Measurements from ENCODE around the gene SMARCA2. TPM values are rescaled to one million over a fixed set of nuclear protein-coding genes. Genes with fewer than 3 reads are reported as not detected.

The SMARCA2 gene
- total RNA-seq, 2 donors from 2014 or later = 118 to 177 TPM

GRCh38 chr9:2109069-2109650, 94.0 kb downstream of the SMARCA2 start:
- Histone ChIP-seq H3K36me3 (peaks cover 40% of the 10 kb centered on the region), H3K27ac (no peak overlapping the region), H3K4me3 (no peak overlapping the region), H3K27me3 (replicated peaks; ENCODE audit: insufficient read depth) (no peaks in the 10 kb centered on the region), H3K4me1 (ENCODE audit: control insufficient read depth in 1 of 2, low read depth in 2 of 2) (peaks cover 0 to 6% of the 10 kb centered on the region in 2 donors), H3K9me3 (no peaks in the 10 kb centered on the region)
- no peak for TF ChIP-seq CTCF (IDR thresholded peaks at IDR 0.05)
- DNase-seq (ENCODE audit: low spot score) (no peak), ATAC-seq (ENCODE audit: insufficient number of reproducible peaks, low FRiP score, low read depth) (no peak)

- H3K27me3 ChIP-seq (replicated peaks; ENCODE audit: insufficient read depth) = no peaks in the 10 kb centered on the region
- peaks cover 0 to 6% of the 10 kb centered on the region in 2 donors for H3K4me1 ChIP-seq (ENCODE audit: control insufficient read depth in 1 of 2, low read depth in 2 of 2)
- no peaks in the 10 kb centered on the region for H3K9me3 ChIP-seq
- H3K36me3 ChIP-seq = peaks cover 40% of the 10 kb centered on the region
- no peak overlapping the region for H3K4me3 ChIP-seq
- ATAC-seq (ENCODE audit: insufficient number of reproducible peaks, low FRiP score, low read depth) (no peak), DNase-seq (ENCODE audit: low spot score) (no peak)
- TF ChIP-seq CTCF (IDR thresholded peaks at IDR 0.05) = no peak
- H3K27ac ChIP-seq = no peak overlapping the region
Measured at GRCh38 chr9:2110036-2110435, 94.9 kb downstream of the SMARCA2 start.

DNA sequence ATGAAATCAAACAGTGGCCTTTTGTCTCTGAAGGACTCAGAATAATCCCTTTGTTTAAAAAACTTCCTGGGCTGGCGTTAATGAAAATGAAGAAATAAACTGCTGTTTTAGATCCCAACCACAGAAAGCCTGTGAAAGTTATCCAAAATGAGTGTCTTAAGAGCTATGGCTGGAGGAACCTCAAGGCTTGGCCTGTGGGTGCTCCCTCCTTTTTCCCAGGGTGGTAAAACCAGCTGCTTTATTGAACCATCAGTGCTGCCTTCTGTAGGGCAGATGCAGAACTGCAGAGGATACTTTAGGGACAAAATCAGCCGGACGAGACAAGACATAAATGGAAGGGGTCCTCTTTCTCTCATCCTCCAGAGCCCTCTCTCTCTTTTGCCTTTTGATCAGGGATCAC, 100.9 kb downstream of the SMARCA2 start:
- no peak overlapping the region for H3K4me3 ChIP-seq
- H3K27ac ChIP-seq = peak overlapping the region in 1 of 2 donors; percentile 19
- H3K36me3 ChIP-seq = peaks cover 28% of the 10 kb centered on the region
- H3K9me3 ChIP-seq = no peaks in the 10 kb centered on the region
- H3K4me1 ChIP-seq (ENCODE audit: control insufficient read depth in 1 of 2, low read depth in 2 of 2) = peaks cover 14 to 41% of the 10 kb centered on the region in 2 donors
- DNase-seq (ENCODE audit: low spot score) = no peak
- no peak for TF ChIP-seq CTCF (IDR thresholded peaks at IDR 0.05)
- no peak for ATAC-seq (ENCODE audit: insufficient number of reproducible peaks, low FRiP score, low read depth)
- no peaks in the 10 kb centered on the region for H3K27me3 ChIP-seq (replicated peaks; ENCODE audit: insufficient read depth)

DNA sequence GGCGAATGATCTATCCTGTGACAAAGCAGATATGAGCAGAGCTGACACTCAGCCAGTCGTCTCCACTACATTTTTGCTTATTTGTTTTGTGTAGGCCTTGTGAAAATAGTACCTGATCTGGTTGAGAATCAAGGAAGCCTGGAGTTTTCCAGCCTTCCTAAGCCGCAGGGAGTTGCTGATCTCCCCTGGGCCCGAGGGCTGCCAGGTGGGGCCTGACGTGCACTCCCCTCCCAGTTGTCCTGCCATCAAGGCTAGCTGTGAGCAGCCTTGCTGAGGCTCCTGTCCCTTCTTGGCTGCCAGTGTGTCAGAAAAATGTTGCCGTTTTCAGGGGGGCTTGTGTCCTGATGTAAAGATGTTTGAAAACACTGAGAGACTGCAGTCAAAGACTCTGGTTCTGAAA, 102.4 kb downstream of the SMARCA2 start:
- no peak overlapping the region for H3K4me3 ChIP-seq
- peak overlapping the region; percentile 74 to 88 for H3K27ac ChIP-seq
- H3K9me3 ChIP-seq = no peaks in the 10 kb centered on the region
- H3K36me3 ChIP-seq = peaks cover 14% of the 10 kb centered on the region
- no peaks in the 10 kb centered on the region for H3K27me3 ChIP-seq (replicated peaks; ENCODE audit: insufficient read depth)
- ATAC-seq (ENCODE audit: insufficient number of reproducible peaks, low FRiP score, low read depth) (no peak), DNase-seq (ENCODE audit: low spot score) (no peak)
- H3K4me1 ChIP-seq (ENCODE audit: control insufficient read depth in 1 of 2, low read depth in 2 of 2) = peaks cover 27 to 56% of the 10 kb centered on the region in 2 donors
- no peak for TF ChIP-seq CTCF (IDR thresholded peaks at IDR 0.05)

- Histone ChIP-seq H3K9me3 (no peaks in the 10 kb centered on the region), H3K36me3 (peaks cover 6% of the 10 kb centered on the region), H3K27me3 (replicated peaks; ENCODE audit: insufficient read depth) (no peaks in the 10 kb centered on the region), H3K27ac (peak overlapping the region; percentile 88 to 91), H3K4me1 (ENCODE audit: control insufficient read depth in 1 of 2, low read depth in 2 of 2) (peaks cover 43 to 76% of the 10 kb centered on the region in 2 donors), H3K4me3 (peak overlapping the region; percentile 15)
- DNase-seq (ENCODE audit: low spot score) (no peak), ATAC-seq (ENCODE audit: insufficient number of reproducible peaks, low FRiP score, low read depth) (peak; percentile 75)
- TF ChIP-seq CTCF (IDR thresholded peaks at IDR 0.05) = no peak
Measured at GRCh38 chr9:2119566-2119965, 104.4 kb downstream of the SMARCA2 start.
